Suprapubic skin (tissue), 4 donors: ENCODE measurements around the gene TUBG2.

Experiments
- CTCF ChIP-seq, 2 donors: fragments of 200-600 bp in 1 of 2; fragments of 450-650 bp in 1 of 2; sonication (generic) in 1 of 2; IDR thresholded peaks; one replicate each; pipeline ENCODE4 v1.5.1; 2016 to 2019; ENCODE audit warnings: antibody characterized with exemption in 2 of 2, mild to moderate bottlenecking in 1 of 2, moderate library complexity in 1 of 2
- EP300 ChIP-seq: sonication (generic); formaldehyde crosslinking; IDR thresholded peaks from one replicate; pipeline ENCODE4 v1.6.1; 2017; ENCODE audit warnings: antibody characterized with exemption
- POLR2A ChIP-seq, 2 donors: fragments of 450-650 bp; IDR thresholded peaks; one replicate each; pipeline ENCODE4 v1.6.1; 2017; ENCODE audit warnings: antibody characterized with exemption in 2 of 2, mild to moderate bottlenecking in 2 of 2, moderate library complexity in 2 of 2
- POLR2AphosphoS5 ChIP-seq, 3 donors: sonication (generic); formaldehyde crosslinking; IDR thresholded peaks; one replicate each; pipeline ENCODE4 v1.6.1; 2017; ENCODE audit warnings: antibody characterized with exemption in 3 of 3

GRCh38 chr17:42681976-42682721 is 23.1 kb downstream of the TUBG2 start, which contains the start of gene CNTNAP1:
- TF ChIP-seq POLR2A (IDR thresholded peaks at IDR 0.05) (no peak), CTCF (IDR thresholded peaks at IDR 0.05) (no peak), EP300 (no peak), POLR2AphosphoS5 (IDR thresholded peaks at IDR 0.05) (no peak)
